Kidney glomerular epithelial cell (primary cell): Measurements from ENCODE around the gene GNG7.
A peak's percentile ranks its signal among the peaks of the same experiment; 100 is the strongest.
"Not testable (repeated sequence)": the region's sequence is repeated elsewhere in the genome, so short reads cannot be mapped to it uniquely, and the experiment has no call there.

ENCODE experiments used
- DNase-seq: peaks from one replicate; lab custom pipeline; 2025; lab: John Stamatoyannopoulos, UW

Gene GNG7

GRCh38 chr19:2619076-2619475, 83.4 kb downstream of the GNG7 start:
- DNase-seq: no peak

GRCh38 chr19:2618611-2619010, 83.9 kb downstream of the GNG7 start:
- no peak for DNase-seq

- DNase-seq: no peak
These were observed 84.9 kb downstream of the GNG7 start for GRCh38 chr19:2617393-2618165.

- DNase-seq: no peak
These were observed 85.6 kb downstream of the GNG7 start for GRCh38 chr19:2616741-2617392.

- DNase-seq: no peak
These were observed 86.7 kb downstream of the GNG7 start for GRCh38 chr19:2615782-2616181.

- DNase-seq: peak; percentile 39
These were observed 88.8 kb downstream of the GNG7 start for GRCh38 chr19:2613507-2614295.

- DNase-seq: no peak
These were observed 89.8 kb downstream of the GNG7 start for GRCh38 chr19:2612619-2613249.

GRCh38 chr19:2611483-2612464, 90.7 kb downstream of the GNG7 start:
- DNase-seq: no peak

GRCh38 chr19:2610637-2611482, 91.6 kb downstream of the GNG7 start:
- DNase-seq: peak; percentile 93

- no peak for DNase-seq
These were observed 92.9 kb downstream of the GNG7 start for GRCh38 chr19:2609389-2610116.

GRCh38 chr19:2609034-2609388, 93.5 kb downstream of the GNG7 start:
- DNase-seq: not testable (repeated sequence)

GRCh38 chr19:2608602-2608922, 93.9 kb downstream of the GNG7 start:
- DNase-seq: no peak

- no peak for DNase-seq
These were observed 94.5 kb downstream of the GNG7 start for GRCh38 chr19:2607712-2608601.

- DNase-seq: not testable (repeated sequence)
These were observed 95.7 kb downstream of the GNG7 start for GRCh38 chr19:2606774-2607173.

- DNase-seq: not testable (repeated sequence)
These were observed 96.6 kb downstream of the GNG7 start for GRCh38 chr19:2605889-2606288.

- DNase-seq: no peak
These were observed 97.7 kb downstream of the GNG7 start for GRCh38 chr19:2604747-2605329.

GRCh38 chr19:2603334-2603733, 99.2 kb downstream of the GNG7 start:
- no peak for DNase-seq
